Amniotic stem cell (primary cell): ENCODE measurements around the gene EIF3A.
"Not testable (repeated sequence)": the region's sequence is repeated elsewhere in the genome, so short reads cannot be mapped to it uniquely, and the experiment has no call there.

Experiments
- DNase-seq: peaks from one replicate; lab custom pipeline; 2025; lab: John Stamatoyannopoulos, UW

Gene EIF3A

GRCh38 chr10:119100434-119101238 is 20.0 kb upstream of the EIF3A start:
- DNase-seq: no peak

- DNase-seq: no peak
Measured at GRCh38 chr10:119098576-119098975, 18.0 kb upstream of the EIF3A start.

- DNase-seq: not testable (repeated sequence)
Measured at GRCh38 chr10:119096641-119097415, 16.2 kb upstream of the EIF3A start.

DNA sequence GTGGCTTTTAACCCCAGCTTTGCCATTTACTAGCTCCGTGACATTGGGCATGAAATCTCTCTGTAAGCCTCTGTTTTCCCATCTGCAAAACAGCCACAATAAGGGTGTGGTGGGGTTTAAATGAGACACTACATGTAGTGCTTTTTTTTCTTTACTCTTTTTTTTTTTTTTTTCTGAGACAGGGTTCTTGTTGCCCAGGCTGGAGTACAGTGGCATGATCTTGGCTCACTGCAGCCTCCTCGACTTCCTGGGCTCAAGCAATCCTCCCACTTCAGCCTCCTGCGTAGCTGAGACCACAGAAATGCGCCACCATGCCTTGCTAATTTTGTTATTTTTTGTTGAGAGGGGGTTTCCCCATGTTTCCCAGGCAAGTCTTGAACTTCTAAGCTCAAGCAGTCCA is 15.0 kb upstream of the EIF3A start:
- DNase-seq: no peak

DNA sequence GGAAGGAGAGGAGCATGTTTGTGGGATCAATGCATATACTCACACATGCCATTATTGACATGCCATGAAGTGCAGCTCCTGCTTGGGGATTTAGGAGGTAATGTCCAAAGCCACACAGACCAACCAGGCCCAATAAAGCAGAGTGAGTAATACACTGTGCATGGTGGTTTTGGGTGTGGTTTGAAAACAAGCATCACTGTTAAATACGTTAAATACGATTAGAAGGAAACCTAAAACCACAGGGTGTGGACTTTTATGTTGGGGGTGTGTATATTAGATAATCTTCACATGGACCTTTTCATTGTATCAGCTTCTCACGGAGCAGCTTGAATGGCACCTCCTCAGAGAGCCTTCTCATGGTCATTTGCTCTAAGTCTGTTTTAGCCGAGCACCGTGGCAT is 10.4 kb upstream of the EIF3A start:
- DNase-seq: no peak

DNA sequence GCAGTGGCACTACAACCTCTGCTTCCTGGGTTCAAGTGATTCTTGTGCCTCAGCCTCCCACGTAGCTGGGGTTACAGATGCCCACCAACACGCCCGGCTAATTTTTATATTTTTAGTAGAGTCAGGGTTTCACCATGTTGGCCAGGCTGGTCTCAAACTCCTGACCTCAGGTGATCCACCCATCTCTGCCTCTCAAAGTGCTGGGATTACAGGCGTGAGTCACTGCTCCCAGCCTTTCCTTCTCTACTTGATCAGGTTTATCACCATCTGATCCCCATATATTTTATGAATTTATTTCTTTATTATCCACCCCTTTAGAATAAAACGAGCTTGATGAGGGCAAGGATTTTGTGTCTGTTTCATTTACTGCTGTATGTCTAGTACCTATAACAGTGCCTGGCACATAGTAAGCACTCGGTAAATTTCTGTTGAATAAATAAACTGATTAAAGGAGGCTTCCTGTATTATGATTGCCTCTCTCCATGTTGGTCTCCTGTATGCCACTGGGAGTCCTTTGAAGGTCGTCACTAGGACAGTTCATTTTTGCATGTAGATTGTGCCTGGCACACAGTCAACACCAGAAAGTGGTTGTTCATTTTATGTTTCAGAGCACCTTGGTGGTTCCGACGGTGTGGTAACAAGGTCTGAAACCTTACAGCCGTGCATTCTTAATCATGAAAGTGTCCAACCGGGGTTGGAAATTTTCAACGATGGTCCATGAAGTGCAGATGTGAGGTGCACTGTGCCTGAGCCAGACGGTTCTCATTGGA is 9.6 kb upstream of the EIF3A start:
- no peak for DNase-seq

DNA sequence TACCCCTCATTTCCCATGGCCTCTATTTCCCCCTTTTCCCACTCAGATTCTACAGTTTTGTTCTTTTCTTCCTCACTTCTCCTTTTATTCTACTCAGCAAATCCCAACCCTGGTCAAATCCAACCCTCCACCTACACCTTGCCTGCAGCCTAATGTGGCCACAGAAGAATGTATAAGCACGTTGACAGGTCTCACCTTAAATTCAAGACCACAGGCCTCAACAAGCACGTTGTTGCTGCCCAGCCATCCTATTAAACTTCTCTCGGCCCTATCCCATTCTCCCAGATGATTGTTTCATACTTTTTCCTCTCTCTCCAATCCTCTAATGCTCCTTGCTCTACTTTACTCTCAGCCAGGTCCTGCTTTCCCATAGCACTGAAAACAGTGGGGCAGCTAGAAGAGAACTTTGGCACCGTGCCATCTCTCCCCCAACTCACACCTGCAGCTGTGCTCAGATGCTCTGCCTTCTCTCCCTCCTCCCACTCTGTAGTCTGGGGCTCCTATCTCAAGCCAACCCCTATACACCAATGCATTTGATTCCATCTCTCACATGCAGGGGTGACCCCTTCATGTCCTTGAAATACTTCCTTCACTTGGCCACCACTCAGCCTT is 6.8 kb upstream of the EIF3A start:
- no peak for DNase-seq

- DNase-seq: no peak
Measured at GRCh38 chr10:119084896-119085295, 4.3 kb upstream of the EIF3A start.

DNA sequence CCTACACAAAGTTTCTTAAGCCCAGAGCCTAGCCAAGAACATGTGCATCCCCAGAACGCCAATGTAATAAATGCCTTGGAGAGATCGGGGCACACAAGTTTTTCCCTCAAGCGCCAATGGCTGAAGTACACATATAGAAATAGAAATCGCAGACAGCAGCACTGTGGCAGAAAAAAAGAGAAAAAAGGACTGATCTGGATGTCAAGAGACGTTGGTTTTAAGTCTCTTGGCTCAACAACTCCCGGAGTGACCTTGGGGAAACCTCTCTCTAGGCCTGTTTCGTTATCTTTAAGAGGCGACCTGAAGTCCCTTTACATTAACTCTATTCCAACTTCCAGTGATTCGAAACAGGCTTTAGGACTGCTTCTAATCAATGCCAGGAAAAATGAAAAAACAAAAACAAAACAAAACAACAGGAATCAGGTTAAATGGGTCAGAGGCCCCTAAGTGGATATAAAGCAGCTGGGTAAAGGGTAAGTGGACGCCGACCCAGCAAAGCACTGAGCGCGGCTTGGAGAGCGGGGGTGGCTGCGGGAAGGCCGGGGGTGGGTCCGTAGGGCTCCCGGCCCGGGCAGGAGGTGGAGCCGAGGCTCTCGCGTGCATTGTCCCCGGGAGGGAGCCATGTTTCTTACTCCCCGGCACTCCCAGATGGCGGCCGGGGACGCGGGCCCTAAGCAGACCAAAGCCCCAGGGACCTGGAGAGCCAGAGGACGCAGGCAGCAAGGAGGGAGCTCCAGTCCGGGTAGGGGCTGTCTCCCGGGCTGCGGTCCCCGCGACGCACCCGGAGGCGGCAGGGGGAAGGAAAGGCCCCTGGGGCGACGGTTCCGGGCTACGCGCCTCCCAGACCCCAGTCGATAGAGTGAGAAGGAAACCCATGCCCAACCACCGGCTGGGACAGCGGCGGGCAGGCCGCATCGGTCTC is 757 bp downstream of the EIF3A start:
- DNase-seq: peak; percentile 61

DNA sequence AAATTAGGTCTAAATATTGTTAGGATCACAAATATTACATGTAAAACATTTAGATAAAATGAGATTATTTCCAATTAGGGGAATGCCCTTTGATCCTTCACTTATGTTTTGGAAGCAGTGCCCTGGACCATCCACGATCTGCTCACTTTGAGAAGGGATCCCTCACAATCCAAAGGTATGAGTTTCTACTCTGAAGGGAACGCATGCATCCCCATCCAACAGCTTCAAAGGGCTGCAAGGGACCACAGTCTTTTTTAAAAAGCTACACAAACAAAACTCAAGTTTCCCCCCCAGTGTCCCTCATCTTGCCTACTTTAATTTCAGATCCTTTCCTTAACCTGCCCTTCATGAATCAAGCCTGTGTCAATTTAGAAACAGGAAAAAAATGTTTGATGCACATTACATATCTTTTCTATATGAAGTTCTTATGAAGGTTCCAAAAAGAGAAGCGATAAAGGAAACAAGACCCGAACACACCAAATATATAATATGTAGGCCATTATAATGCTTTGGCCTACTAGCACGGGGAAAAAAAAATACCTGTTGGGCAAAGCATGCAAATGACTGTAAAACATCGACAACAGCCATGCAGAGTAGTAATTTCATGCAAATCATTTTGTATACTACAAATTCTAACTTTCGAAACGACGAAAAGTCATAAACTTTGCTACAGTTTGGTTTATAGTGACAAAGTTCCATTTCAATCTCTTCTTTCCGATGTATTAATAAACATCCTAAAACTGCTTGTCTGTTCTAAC is 2.0 kb downstream of the EIF3A start:
- no peak for DNase-seq

DNA sequence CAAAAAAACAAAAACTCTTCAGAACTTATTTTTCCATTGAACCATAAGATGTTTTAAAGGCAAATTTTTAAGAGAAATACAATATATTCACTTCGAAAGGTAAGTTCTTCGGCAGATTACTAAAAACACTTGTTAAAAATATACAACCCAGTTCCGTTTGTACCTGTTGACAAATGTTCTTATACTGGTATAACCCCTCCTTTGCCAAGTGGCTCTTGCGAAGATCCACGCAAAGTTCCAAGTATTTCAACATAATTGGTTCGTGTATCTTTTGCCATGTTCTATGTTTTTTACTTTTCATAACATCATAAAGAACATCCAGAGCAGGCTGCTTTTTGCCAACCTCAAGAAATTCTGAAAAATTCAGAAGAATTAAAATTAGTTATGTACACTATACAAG is 7.0 kb downstream of the EIF3A start:
- no peak for DNase-seq

GRCh38 chr10:119070395-119071165 is 10.0 kb downstream of the EIF3A start:
- DNase-seq: no peak

DNA sequence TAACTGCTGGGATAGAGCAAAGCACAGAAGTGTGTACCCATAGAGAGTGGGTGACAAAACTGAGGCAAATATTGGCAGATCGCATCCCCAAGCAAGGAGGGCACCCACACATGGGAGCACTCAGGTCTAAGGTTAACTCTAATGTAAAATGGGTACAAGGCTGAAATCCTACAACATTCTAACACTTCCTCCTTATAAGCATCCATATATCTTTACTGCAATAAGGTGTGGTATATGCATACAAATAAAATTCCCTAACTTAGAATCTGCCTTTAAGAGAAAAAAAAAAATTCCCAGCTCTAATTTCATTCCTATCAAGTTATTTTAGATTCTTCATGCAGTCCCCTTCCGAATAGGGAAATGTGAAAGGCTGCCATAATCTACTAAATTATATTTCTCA is 18.7 kb downstream of the EIF3A start:
- no peak for DNase-seq

DNA sequence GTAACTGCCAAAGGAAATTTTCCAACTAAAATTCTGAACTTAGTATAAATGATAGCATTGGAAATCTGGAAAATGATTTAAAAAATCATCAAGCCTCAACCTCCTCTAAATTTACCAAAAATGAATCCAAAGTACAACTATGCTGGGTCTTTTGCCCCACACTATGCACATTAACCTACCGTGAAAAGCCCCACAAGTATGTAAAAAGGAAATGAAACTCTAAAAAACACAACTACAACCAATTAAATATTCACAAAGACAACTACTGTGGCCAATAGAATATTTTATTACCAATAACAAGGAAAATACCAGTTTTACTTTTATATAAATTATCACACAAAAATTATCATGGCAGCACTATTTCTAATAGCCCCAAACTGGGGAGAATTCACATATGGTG is 19.3 kb downstream of the EIF3A start:
- no peak for DNase-seq

GRCh38 chr10:119060107-119060506 is 20.5 kb downstream of the EIF3A start:
- DNase-seq: no peak

GRCh38 chr10:119059557-119059956 is 21.1 kb downstream of the EIF3A start:
- no peak for DNase-seq

GRCh38 chr10:119058010-119058409 is 22.6 kb downstream of the EIF3A start:
- DNase-seq: no peak

GRCh38 chr10:119055472-119055871 is 25.1 kb downstream of the EIF3A start:
- DNase-seq: no peak

DNA sequence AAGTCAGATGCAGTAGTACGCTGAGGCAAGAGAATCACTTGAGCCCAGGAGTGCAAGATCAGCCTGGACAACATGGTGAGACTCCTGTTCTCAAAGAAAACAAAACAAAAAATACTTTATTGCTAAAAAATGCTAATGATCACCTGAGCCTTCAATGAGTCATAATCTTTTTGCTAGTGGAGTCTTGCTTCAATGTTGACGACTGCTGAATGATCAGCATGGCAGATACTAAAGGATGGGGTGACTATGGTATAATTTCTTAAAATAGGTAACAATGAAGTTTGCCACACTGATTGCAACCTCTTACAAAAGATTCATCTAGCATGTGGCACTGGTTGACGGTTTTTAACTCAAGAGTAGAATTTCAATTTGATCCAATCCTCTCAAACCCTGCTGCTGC is 28.8 kb downstream of the EIF3A start:
- no peak for DNase-seq

DNA sequence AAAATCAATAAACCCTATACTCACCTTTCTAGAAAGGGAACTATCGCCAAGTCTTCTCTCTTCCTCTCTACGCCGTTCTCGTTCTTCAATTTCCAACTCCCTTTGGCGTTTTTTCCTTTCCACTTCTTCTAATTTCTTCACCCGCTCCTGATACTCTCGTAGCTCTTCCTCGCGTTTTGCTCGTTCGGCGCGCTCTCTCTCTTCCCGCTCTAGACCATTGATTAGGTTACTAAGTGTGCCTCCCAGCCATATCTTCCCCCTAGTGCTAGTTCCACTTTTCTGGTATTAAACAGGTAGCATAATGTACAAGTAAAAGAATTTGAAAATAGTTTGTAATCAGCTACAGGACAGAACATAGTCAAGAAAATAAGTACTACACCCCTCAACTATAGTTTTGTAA is 30.8 kb downstream of the EIF3A start:
- no peak for DNase-seq
